Effector memory CD8-positive, alpha-beta T cell (primary cell): Measurements from ENCODE around the gene VAMP7.
A peak's percentile ranks its signal among the peaks of the same experiment; 100 is the strongest.
"Not testable (repeated sequence)": the region's sequence is repeated elsewhere in the genome, so short reads cannot be mapped to it uniquely, and the experiment has no call there.

Experiments used
- ATAC-seq: fragments of 150-1000 bp; cut with Tn5 transposase; replicated peaks from 2 replicates; pipeline ENCODE4 v1.10.0; 2021; ENCODE audit warnings: mild to moderate bottlenecking, moderate library complexity
- DNase-seq, 3 experiments: peaks; one replicate each; pipeline ENCODE4 v3.0.0; 2021
- H3K27ac Mint-ChIP-seq, 2 donors: one replicate each; pipeline ENCODE4 v1.8.0; 2022; ENCODE audit warnings: mild to moderate bottlenecking in 2 of 2, mixed read lengths in 2 of 2, moderate library complexity in 2 of 2
- H3K27me3 Mint-ChIP-seq, 2 donors: one replicate each; pipeline ENCODE4 v1.8.0; 2022; ENCODE audit warnings: mixed read lengths in 2 of 2
- H3K36me3 Mint-ChIP-seq: one replicate; pipeline ENCODE4 v1.8.0; 2022; ENCODE audit warnings: mild to moderate bottlenecking, moderate library complexity, mixed read lengths; ENCODE audit not compliant: insufficient read depth
- H3K4me1 Mint-ChIP-seq, 2 donors: one replicate each; pipeline ENCODE4 v1.8.0; 2022; ENCODE audit warnings: low read depth in 2 of 2, mixed read lengths in 2 of 2
- H3K4me3 Mint-ChIP-seq, 2 donors: one replicate each; pipeline ENCODE4 v1.8.0; 2022; ENCODE audit warnings: mild to moderate bottlenecking in 2 of 2, mixed read lengths in 2 of 2, moderate library complexity in 2 of 2
- H3K9me3 Mint-ChIP-seq, 2 donors: one replicate each; pipeline ENCODE4 v1.8.0; 2022; ENCODE audit warnings: mixed read lengths in 2 of 2
- total RNA-seq, 9 experiments: gene quantifications; one replicate each; lab custom pipeline; 2026; lab: John Stamatoyannopoulos, UW

Gene VAMP7
- 24.4 to 75.4 (median 47.1) reads per million in 9 experiments for total RNA-seq

GRCh38 chrX:155881158-155881993 lies at the start of gene VAMP7:
TSS of gene VAMP7 (plus strand) at chrX:155881345. CDS start at chrX:155889467, 8,122 bp downstream.
- ATAC-seq: peak; percentile 97
- Mint-ChIP-seq H3K4me3 (peak within 1 kb of the TSS; percentile 73 to 92), H3K36me3 (peaks cover 6% of the 10 kb centered on the region), H3K9me3 (peaks cover 0 to 2% of the 10 kb centered on the region in 2 donors), H3K27ac (peak within 1 kb of the TSS; percentile 62 to 95), H3K4me1 (peaks cover 19 to 22% of the 10 kb centered on the region in 2 donors), H3K27me3 (no peaks in the 10 kb centered on the region)
- DNase-seq: peak; percentile 63 to 67 (median 65)

- Mint-ChIP-seq H3K4me1 (no peaks in the 10 kb centered on the region), H3K27me3 (peaks cover 0 to 19% of the 10 kb centered on the region in 2 donors), H3K36me3 (no peaks in the 10 kb centered on the region), H3K27ac (no peak overlapping the region), H3K4me3 (no peak overlapping the region), H3K9me3 (peaks cover 1 to 9% of the 10 kb centered on the region in 2 donors)
- ATAC-seq: no peak
- no peak for DNase-seq
Observed at GRCh38 chrX:155841232-155841631, 39.9 kb upstream of the VAMP7 start.

- not testable (repeated sequence) for H3K4me1 Mint-ChIP-seq, H3K36me3 Mint-ChIP-seq, ATAC-seq, H3K4me3 Mint-ChIP-seq, H3K27ac Mint-ChIP-seq, DNase-seq, H3K9me3 Mint-ChIP-seq
- H3K27me3 Mint-ChIP-seq: peaks cover 0 to 20% of the 10 kb centered on the region in 2 donors
Observed at GRCh38 chrX:155851786-155852185, 29.4 kb upstream of the VAMP7 start.

GRCh38 chrX:155857561-155857960 lies 23.6 kb upstream of the VAMP7 start:
- no peak overlapping the region for H3K4me3 Mint-ChIP-seq
- H3K27me3 Mint-ChIP-seq: peaks cover 0 to 20% of the 10 kb centered on the region in 2 donors
- H3K36me3 Mint-ChIP-seq: no peaks in the 10 kb centered on the region
- no peak for ATAC-seq
- no peak for DNase-seq
- peaks cover 0 to 3% of the 10 kb centered on the region in 2 donors for H3K9me3 Mint-ChIP-seq
- no peaks in the 10 kb centered on the region for H3K4me1 Mint-ChIP-seq
- H3K27ac Mint-ChIP-seq: no peak overlapping the region

GRCh38 chrX:155864655-155865054 lies 16.5 kb upstream of the VAMP7 start:
- no peaks in the 10 kb centered on the region for H3K36me3 Mint-ChIP-seq
- H3K9me3 Mint-ChIP-seq: peaks cover 7 to 8% of the 10 kb centered on the region in 2 donors
- no peak for DNase-seq
- no peak overlapping the region for H3K4me3 Mint-ChIP-seq
- ATAC-seq: no peak
- no peaks in the 10 kb centered on the region for H3K4me1 Mint-ChIP-seq
- H3K27me3 Mint-ChIP-seq: peaks cover 7 to 10% of the 10 kb centered on the region in 2 donors
- H3K27ac Mint-ChIP-seq: no peak overlapping the region

GRCh38 chrX:155865193-155865592 lies 16.0 kb upstream of the VAMP7 start:
- Mint-ChIP-seq H3K27me3 (peaks cover 10% of the 10 kb centered on the region in 2 donors), H3K4me1 (no peaks in the 10 kb centered on the region), H3K27ac (no peak overlapping the region), H3K4me3 (no peak overlapping the region), H3K9me3 (peaks cover 7 to 8% of the 10 kb centered on the region in 2 donors), H3K36me3 (no peaks in the 10 kb centered on the region)
- DNase-seq: no peak
- no peak for ATAC-seq

- Mint-ChIP-seq H3K4me1 (no peaks in the 10 kb centered on the region), H3K9me3 (peaks cover 7 to 8% of the 10 kb centered on the region in 2 donors), H3K27me3 (peaks cover 15 to 17% of the 10 kb centered on the region in 2 donors), H3K36me3 (no peaks in the 10 kb centered on the region), H3K4me3 (no peak overlapping the region), H3K27ac (no peak overlapping the region)
- no peak for ATAC-seq
- DNase-seq: no peak
Observed at GRCh38 chrX:155867821-155868220, 13.3 kb upstream of the VAMP7 start.

- Mint-ChIP-seq H3K36me3 (no peaks in the 10 kb centered on the region), H3K27me3 (peaks cover 23 to 24% of the 10 kb centered on the region in 2 donors)
- no peak for ATAC-seq
Observed at GRCh38 chrX:155870958-155871357, 10.2 kb upstream of the VAMP7 start.

GRCh38 chrX:155871934-155872333 lies 9.2 kb upstream of the VAMP7 start:
- DNase-seq: no peak
- Mint-ChIP-seq H3K27me3 (peaks cover 23 to 24% of the 10 kb centered on the region in 2 donors), H3K4me3 (no peak overlapping the region), H3K36me3 (no peaks in the 10 kb centered on the region), H3K4me1 (peaks cover 0 to 6% of the 10 kb centered on the region in 2 donors), H3K9me3 (peaks cover 7 to 8% of the 10 kb centered on the region in 2 donors), H3K27ac (no peak overlapping the region)
- ATAC-seq: no peak

More at GRCh38 chrX:155870958-155871357, 10.2 kb upstream of the VAMP7 start:
- Mint-ChIP-seq H3K27ac (no peak overlapping the region), H3K4me3 (no peak overlapping the region), H3K4me1 (peaks cover 0 to 6% of the 10 kb centered on the region in 2 donors), H3K9me3 (peaks cover 7 to 8% of the 10 kb centered on the region in 2 donors)
- no peak for DNase-seq

GRCh38 chrX:155873188-155873587 lies 8.0 kb upstream of the VAMP7 start:
- no peaks in the 10 kb centered on the region for H3K36me3 Mint-ChIP-seq
- H3K27ac Mint-ChIP-seq: no peak overlapping the region
- peaks cover 23 to 24% of the 10 kb centered on the region in 2 donors for H3K27me3 Mint-ChIP-seq
- no peak overlapping the region for H3K4me3 Mint-ChIP-seq
- peaks cover 2 to 3% of the 10 kb centered on the region in 2 donors for H3K9me3 Mint-ChIP-seq
- H3K4me1 Mint-ChIP-seq: peaks cover 0 to 6% of the 10 kb centered on the region in 2 donors
- DNase-seq (no peak), ATAC-seq (no peak)

- H3K4me1 Mint-ChIP-seq: peaks cover 0 to 6% of the 10 kb centered on the region in 2 donors
- no peak for DNase-seq
- no peak for ATAC-seq
- H3K9me3 Mint-ChIP-seq: peaks cover 0 to 2% of the 10 kb centered on the region in 2 donors
- H3K27ac Mint-ChIP-seq: no peak overlapping the region
- H3K4me3 Mint-ChIP-seq: no peak overlapping the region
- no peaks in the 10 kb centered on the region for H3K36me3 Mint-ChIP-seq
- peaks cover 23 to 24% of the 10 kb centered on the region in 2 donors for H3K27me3 Mint-ChIP-seq
Observed at GRCh38 chrX:155874571-155875244, 6.4 kb upstream of the VAMP7 start.

GRCh38 chrX:155876704-155877103 lies 4.4 kb upstream of the VAMP7 start:
- Mint-ChIP-seq H3K27ac (no peak overlapping the region), H3K36me3 (peaks cover 6% of the 10 kb centered on the region), H3K27me3 (peaks cover 13 to 19% of the 10 kb centered on the region in 2 donors), H3K9me3 (peaks cover 0 to 4% of the 10 kb centered on the region in 2 donors), H3K4me1 (peaks cover 5 to 7% of the 10 kb centered on the region in 2 donors), H3K4me3 (no peak overlapping the region)
- ATAC-seq (no peak), DNase-seq (no peak)

- H3K27ac Mint-ChIP-seq: no peak overlapping the region
- DNase-seq (no peak), ATAC-seq (no peak)
- H3K9me3 Mint-ChIP-seq: peaks cover 0 to 4% of the 10 kb centered on the region in 2 donors
- peaks cover 9 to 12% of the 10 kb centered on the region in 2 donors for H3K4me1 Mint-ChIP-seq
- no peak overlapping the region for H3K4me3 Mint-ChIP-seq
- peaks cover 13 to 19% of the 10 kb centered on the region in 2 donors for H3K27me3 Mint-ChIP-seq
- peaks cover 6% of the 10 kb centered on the region for H3K36me3 Mint-ChIP-seq
Observed at GRCh38 chrX:155877288-155877687, 3.9 kb upstream of the VAMP7 start.
